GM12891 (cell line): Measurements from ENCODE around the gene DHRS1.

Experiments used
- POLR2A ChIP-seq: IDR thresholded peaks from 2 replicates; pipeline ENCODE4 v1.6.1; 2011; ENCODE audit warnings: low read depth, low read length, control low read depth
- POLR2AphosphoS5 ChIP-seq: IDR thresholded peaks from 2 replicates; pipeline ENCODE4 v1.6.1; 2011; ENCODE audit warnings: low read depth, low read length, control low read depth
- SPI1 ChIP-seq: IDR thresholded peaks from 2 replicates; pipeline ENCODE4 v1.6.1; 2011; ENCODE audit warnings: low read depth, low read length, control low read depth
- TAF1 ChIP-seq: IDR thresholded peaks from 2 replicates; pipeline ENCODE4 v1.6.1; 2011; ENCODE audit warnings: low read depth, low read length, control low read depth

- no peak for TF ChIP-seq POLR2A
- TF ChIP-seq SPI1 = no peak
- no peak for TF ChIP-seq TAF1
- TF ChIP-seq POLR2AphosphoS5 = no peak
Measured at GRCh38 chr14:24337144-24337823, 37.7 kb upstream of the DHRS1 start.
